Ovary (tissue), 3 donors: ENCODE data around the gene PARD3B.

ENCODE experiments used
- CTCF ChIP-seq, 3 donors: fragments of 450-650 bp in 2 of 3; fragments of 200-600 bp in 1 of 3; IDR thresholded peaks; one replicate each; pipeline versions ENCODE4 v1.5.1 to v1.8.0; 2016 to 2022; ENCODE audit warnings: antibody characterized with exemption in 3 of 3, mild to moderate bottlenecking in 1 of 3
- POLR2A ChIP-seq: fragments of 450-650 bp; IDR thresholded peaks from one replicate; pipeline ENCODE4 v1.6.1; 2017; ENCODE audit warnings: antibody characterized with exemption, mild to moderate bottlenecking, moderate library complexity
- donor health status: DM: no; HTN: no; CAD: no.

GRCh38 chr2:205496370-205496769 lies 951.1 kb downstream of the PARD3B start:
- no peak for TF ChIP-seq CTCF (IDR thresholded peaks at IDR 0.05)
- TF ChIP-seq POLR2A, result no peak
